ENCODE measurements around the gene SPINT2. TPM values are rescaled to one million over a fixed set of nuclear protein-coding genes. Genes with fewer than 3 reads are reported as not detected.

The SPINT2 gene
- polyA plus RNA-seq, 2 of the 4 experiments (the other 2 are of a cell fraction): 291 to 343 TPM

- H3K9me3 ChIP-seq: no peaks in the 10 kb centered on the region
- no peak for TF ChIP-seq HDAC2 (IDR thresholded peaks at IDR 0.05)
- TF ChIP-seq GATA3 (IDR thresholded peaks at IDR 0.05; ENCODE audit: borderline replicate concordance): no peak
- no peak for TF ChIP-seq SREBF2 (IDR thresholded peaks at IDR 0.05)
- no peak for TF ChIP-seq RNF2 (IDR thresholded peaks at IDR 0.05; ENCODE audit: borderline replicate concordance, low read depth)
- H3K27ac ChIP-seq: no peak overlapping the region
- peaks cover 3% of the 10 kb centered on the region; the same call in 1 of the 3 replicates for H3K4me1 ChIP-seq
- ChIA-PET POLR2A (interaction anchor here (0.6 kb wide), 1 partner anchor 228 kb away, joined by 3 read pairs; no protein-coding TSS in a partner anchor), CTCF (interaction anchor here (0.5 to 4.0 kb wide), 12 partner anchors 8 to 319 kb away, joined by 3 to 20 read pairs (median 4); partner anchors contain the start of gene SIPA1L3)
- H3K4me2 ChIP-seq: no peak overlapping the region
- ATAC-seq: 0 out of 6 replicates have a peak, but pooled peaks of 1 of the 2 experiments have one; percentile 1
- no peak for FAIRE-seq
- no peak overlapping the region for H3K4me3 ChIP-seq
- DNase-seq (ENCODE audit: low read depth in 1 of 2, low spot score in 1 of 2): no peak
- 74% methylated on average over 26 of the region's 26 CpGs for WGBS (ENCODE audit: missing lambda C conversion rate)
Measured at GRCh38 chr19:38216785-38217641, 47.4 kb upstream of the SPINT2 start.

- Histone ChIP-seq H3K4me1 (no peaks in the 10 kb centered on the region; the same call in 2 of the 3 replicates), H3K9me3 (no peaks in the 10 kb centered on the region), H3K4me3 (no peak overlapping the region), H3K4me2 (no peak overlapping the region), H3K27ac (no peak overlapping the region)
- no peak for DNase-seq (ENCODE audit: low read depth in 1 of 2, low spot score in 1 of 2)
- TF ChIP-seq CEBPB (IDR thresholded peaks at IDR 0.05): no peak
- TF ChIP-seq TFCP2L1 (CRISPR knock-in tag; IDR thresholded peaks at IDR 0.05): no peak
- peak; percentile 89; the same call in 1 of the 2 replicates for TF ChIP-seq KDM1A (IDR thresholded peaks at IDR 0.05; ENCODE audit: low read depth)
- TF ChIP-seq RCOR1 (IDR thresholded peaks at IDR 0.05; ENCODE audit: low read depth, low read length): peak; percentile 63; the same call in 1 of the 2 replicates
- no peak for TF ChIP-seq HOXA7 (CRISPR knock-in tag; IDR thresholded peaks at IDR 0.05)
- 88% methylated on average over 3 of the region's 3 CpGs for WGBS (ENCODE audit: missing lambda C conversion rate)
- ATAC-seq: no peak
- POLR2A ChIA-PET: no interaction called here
- CTCF ChIA-PET: interaction anchor here (0.9 to 3.0 kb wide), 7 partner anchors 9 to 311 kb away, joined by 3 to 15 read pairs (median 4); partner anchors contain the start of gene SIPA1L3
- FAIRE-seq: peak; percentile 28
Measured at GRCh38 chr19:38218204-38218603, 46.2 kb upstream of the SPINT2 start.

DNA sequence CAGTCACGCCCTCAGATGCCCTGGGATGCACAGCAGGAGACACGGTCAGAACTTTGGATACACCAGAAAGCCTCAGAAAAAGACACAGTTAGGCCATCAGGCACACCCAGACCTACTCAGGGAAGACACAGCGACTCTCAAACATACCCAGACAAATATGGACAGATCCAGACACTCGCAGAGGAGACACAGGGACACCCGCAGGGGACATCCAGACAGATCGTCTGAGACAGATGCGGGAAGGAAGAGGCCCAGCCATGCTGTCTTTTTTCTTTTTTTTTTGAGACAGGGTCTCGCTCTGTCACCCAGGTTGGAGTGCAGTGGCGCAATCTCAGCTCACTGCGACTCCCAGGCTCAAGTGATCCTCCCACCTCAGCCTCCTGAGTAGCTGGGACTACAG lies 45.2 kb upstream of the SPINT2 start:
- H3K4me2 ChIP-seq: no peak overlapping the region
- H3K4me3 ChIP-seq: no peak overlapping the region
- DNase-seq (ENCODE audit: low read depth in 1 of 2, low spot score in 1 of 2) (no peak), ATAC-seq (no peak), FAIRE-seq (no peak)
- no peak overlapping the region for H3K27ac ChIP-seq
- ChIA-PET CTCF (interaction anchor here (0.9 to 4.4 kb wide), 4 partner anchors 14 to 317 kb away, joined by 3 to 23 read pairs (median 4); no protein-coding TSS in a partner anchor), POLR2A (no interaction called here)
- TF ChIP-seq HOXA7 (CRISPR knock-in tag; IDR thresholded peaks at IDR 0.05) (no peak), POLR2A (IDR thresholded peaks at IDR 0.05; ENCODE audit: low read length) (no peak), BHLHE40 (IDR thresholded peaks at IDR 0.05; ENCODE audit: low read depth, low read length) (no peak), E2F6 (IDR thresholded peaks at IDR 0.05; ENCODE audit: borderline replicate concordance, low read depth) (no peak), KDM5A (IDR thresholded peaks at IDR 0.05) (no peak), CEBPB (IDR thresholded peaks at IDR 0.05) (no peak), EHF (CRISPR knock-in tag; IDR thresholded peaks at IDR 0.05) (no peak), CBX2 (IDR thresholded peaks at IDR 0.05; ENCODE audit: borderline replicate concordance, low read depth) (no peak), EP300 (IDR thresholded peaks at IDR 0.05) (no peak)
- TF ChIP-seq, protein P1, sequence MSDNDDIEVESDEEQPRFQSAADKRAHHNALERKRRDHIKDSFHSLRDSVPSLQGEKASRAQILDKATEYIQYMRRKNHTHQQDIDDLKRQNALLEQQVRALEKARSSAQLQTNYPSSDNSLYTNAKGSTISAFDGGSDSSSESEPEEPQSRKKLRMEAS (IDR thresholded peaks at IDR 0.05): no peak
- TF ChIP-seq, protein P2, sequence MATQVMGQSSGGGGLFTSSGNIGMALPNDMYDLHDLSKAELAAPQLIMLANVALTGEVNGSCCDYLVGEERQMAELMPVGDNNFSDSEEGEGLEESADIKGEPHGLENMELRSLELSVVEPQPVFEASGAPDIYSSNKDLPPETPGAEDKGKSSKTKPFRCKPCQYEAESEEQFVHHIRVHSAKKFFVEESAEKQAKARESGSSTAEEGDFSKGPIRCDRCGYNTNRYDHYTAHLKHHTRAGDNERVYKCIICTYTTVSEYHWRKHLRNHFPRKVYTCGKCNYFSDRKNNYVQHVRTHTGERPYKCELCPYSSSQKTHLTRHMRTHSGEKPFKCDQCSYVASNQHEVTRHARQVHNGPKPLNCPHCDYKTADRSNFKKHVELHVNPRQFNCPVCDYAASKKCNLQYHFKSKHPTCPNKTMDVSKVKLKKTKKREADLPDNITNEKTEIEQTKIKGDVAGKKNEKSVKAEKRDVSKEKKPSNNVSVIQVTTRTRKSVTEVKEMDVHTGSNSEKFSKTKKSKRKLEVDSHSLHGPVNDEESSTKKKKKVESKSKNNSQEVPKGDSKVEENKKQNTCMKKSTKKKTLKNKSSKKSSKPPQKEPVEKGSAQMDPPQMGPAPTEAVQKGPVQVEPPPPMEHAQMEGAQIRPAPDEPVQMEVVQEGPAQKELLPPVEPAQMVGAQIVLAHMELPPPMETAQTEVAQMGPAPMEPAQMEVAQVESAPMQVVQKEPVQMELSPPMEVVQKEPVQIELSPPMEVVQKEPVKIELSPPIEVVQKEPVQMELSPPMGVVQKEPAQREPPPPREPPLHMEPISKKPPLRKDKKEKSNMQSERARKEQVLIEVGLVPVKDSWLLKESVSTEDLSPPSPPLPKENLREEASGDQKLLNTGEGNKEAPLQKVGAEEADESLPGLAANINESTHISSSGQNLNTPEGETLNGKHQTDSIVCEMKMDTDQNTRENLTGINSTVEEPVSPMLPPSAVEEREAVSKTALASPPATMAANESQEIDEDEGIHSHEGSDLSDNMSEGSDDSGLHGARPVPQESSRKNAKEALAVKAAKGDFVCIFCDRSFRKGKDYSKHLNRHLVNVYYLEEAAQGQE (IDR thresholded peaks at IDR 0.05): no peak
- WGBS (ENCODE audit: missing lambda C conversion rate): 88% methylated on average over 10 of the region's 10 CpGs
- H3K4me1 ChIP-seq: 0 out of 3 replicates have a peak, but pooled peaks cover 3% of the 10 kb centered on the region
- H3K9me3 ChIP-seq: no peaks in the 10 kb centered on the region
